WTC11 (cell line): Measurements from ENCODE around the gene NSUN3.

Experiments used
- CBFB ChIP-seq: sonication (generic); formaldehyde crosslinking; IDR thresholded peaks from 2 replicates; pipeline ENCODE4 v1.8.1; 2022; ENCODE audit warnings: mild to moderate bottlenecking, low read depth, missing genetic modification reagents
- ELF4 ChIP-seq: sonication (generic); formaldehyde crosslinking; IDR thresholded peaks from 2 replicates; pipeline ENCODE4 v1.8.1; 2022; ENCODE audit warnings: low read depth, mild to moderate bottlenecking, moderate library complexity, missing genetic modification reagents
- RELA ChIP-seq: sonication (generic); formaldehyde crosslinking; IDR thresholded peaks from 2 replicates; pipeline ENCODE4 v1.8.1; 2022; ENCODE audit warnings: missing genetic modification reagents, mild to moderate bottlenecking, borderline replicate concordance
- SMAD4 ChIP-seq: sonication (generic); formaldehyde crosslinking; IDR thresholded peaks from 2 replicates; pipeline ENCODE4 v1.8.0; 2022; ENCODE audit warnings: mild to moderate bottlenecking, missing genetic modification reagents
- ZNF232 ChIP-seq: sonication (generic); formaldehyde crosslinking; IDR thresholded peaks from 2 replicates; pipeline ENCODE4 v1.8.0; 2022; ENCODE audit warnings: mild to moderate bottlenecking, missing genetic modification reagents
- ZNF263 ChIP-seq: sonication (generic); formaldehyde crosslinking; IDR thresholded peaks from 2 replicates; pipeline ENCODE4 v1.8.1; 2022; ENCODE audit warnings: low read depth, mild to moderate bottlenecking, moderate library complexity, missing genetic modification reagents
- TF ChIP-seq, protein P1 (sequence below): fragments of 200-600 bp; IDR thresholded peaks from 2 replicates; pipeline ENCODE4 v1.8.0; 2022; ENCODE audit warnings: antibody characterized with exemption
- TF ChIP-seq, protein P2 (sequence below): sonication (generic); formaldehyde crosslinking; IDR thresholded peaks from 2 replicates; pipeline ENCODE4 v1.8.1; 2023; ENCODE audit warnings: mild to moderate bottlenecking, missing genetic modification reagents, moderate library complexity
- TF ChIP-seq, protein P3 (sequence below): sonication (generic); formaldehyde crosslinking; conservative IDR thresholded peaks from 2 replicates; pipeline ENCODE4 v1.8.1; 2022; ENCODE audit warnings: mild to moderate bottlenecking, missing genetic modification reagents

DNA sequence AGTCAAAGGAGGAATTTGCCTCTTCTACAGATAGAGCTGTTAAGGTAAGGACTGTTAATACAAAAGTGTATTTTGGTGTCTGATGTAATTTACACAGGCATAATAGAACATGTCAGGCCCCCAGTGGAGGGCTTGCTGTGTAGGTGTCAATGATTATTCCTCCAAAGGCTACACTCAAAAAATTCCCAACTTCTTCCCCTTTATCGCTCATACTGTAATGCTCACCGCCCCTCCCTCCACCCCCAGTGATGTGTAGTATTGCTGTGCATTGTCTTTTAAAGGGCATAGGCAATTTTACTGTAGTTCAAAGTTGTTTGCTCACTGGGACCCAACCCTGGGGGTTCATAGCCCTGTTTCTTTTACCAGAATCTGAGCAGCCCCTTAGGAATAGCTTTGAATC is 32.2 kb downstream of the NSUN3 start:
- TF ChIP-seq, protein P1, sequence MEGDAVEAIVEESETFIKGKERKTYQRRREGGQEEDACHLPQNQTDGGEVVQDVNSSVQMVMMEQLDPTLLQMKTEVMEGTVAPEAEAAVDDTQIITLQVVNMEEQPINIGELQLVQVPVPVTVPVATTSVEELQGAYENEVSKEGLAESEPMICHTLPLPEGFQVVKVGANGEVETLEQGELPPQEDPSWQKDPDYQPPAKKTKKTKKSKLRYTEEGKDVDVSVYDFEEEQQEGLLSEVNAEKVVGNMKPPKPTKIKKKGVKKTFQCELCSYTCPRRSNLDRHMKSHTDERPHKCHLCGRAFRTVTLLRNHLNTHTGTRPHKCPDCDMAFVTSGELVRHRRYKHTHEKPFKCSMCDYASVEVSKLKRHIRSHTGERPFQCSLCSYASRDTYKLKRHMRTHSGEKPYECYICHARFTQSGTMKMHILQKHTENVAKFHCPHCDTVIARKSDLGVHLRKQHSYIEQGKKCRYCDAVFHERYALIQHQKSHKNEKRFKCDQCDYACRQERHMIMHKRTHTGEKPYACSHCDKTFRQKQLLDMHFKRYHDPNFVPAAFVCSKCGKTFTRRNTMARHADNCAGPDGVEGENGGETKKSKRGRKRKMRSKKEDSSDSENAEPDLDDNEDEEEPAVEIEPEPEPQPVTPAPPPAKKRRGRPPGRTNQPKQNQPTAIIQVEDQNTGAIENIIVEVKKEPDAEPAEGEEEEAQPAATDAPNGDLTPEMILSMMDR: no peak
- TF ChIP-seq, protein P2, sequence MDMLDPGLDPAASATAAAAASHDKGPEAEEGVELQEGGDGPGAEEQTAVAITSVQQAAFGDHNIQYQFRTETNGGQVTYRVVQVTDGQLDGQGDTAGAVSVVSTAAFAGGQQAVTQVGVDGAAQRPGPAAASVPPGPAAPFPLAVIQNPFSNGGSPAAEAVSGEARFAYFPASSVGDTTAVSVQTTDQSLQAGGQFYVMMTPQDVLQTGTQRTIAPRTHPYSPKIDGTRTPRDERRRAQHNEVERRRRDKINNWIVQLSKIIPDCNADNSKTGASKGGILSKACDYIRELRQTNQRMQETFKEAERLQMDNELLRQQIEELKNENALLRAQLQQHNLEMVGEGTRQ (CRISPR knock-in tag): no peak
- TF ChIP-seq RELA (CRISPR knock-in tag): no peak
- TF ChIP-seq ZNF263: no peak
- TF ChIP-seq CBFB (CRISPR knock-in tag): no peak
- no peak for TF ChIP-seq ZNF232 (CRISPR knock-in tag)
- TF ChIP-seq, protein P3, sequence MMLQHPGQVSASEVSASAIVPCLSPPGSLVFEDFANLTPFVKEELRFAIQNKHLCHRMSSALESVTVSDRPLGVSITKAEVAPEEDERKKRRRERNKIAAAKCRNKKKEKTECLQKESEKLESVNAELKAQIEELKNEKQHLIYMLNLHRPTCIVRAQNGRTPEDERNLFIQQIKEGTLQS (CRISPR knock-in tag): no peak
- no peak for TF ChIP-seq SMAD4
- no peak for TF ChIP-seq ELF4
